Vagina (tissue), 2 donors: Measurements from ENCODE around the gene ISM1. TPM values are rescaled to one million over a fixed set of nuclear protein-coding genes. Genes with fewer than 3 reads are reported as not detected.
A peak's percentile ranks its signal among the peaks of the same experiment; 100 is the strongest.

Source experiments
- DNase-seq, 2 donors: peaks; one replicate each; pipeline ENCODE4 v3.0.0-alpha.2; 2017; ENCODE audit errors: extremely low spot score in 2 of 2
- H3K27ac ChIP-seq: fragments of 200-600 bp; sonication (generic); one replicate; pipeline ENCODE4 v1.5.1; 2019
- H3K27me3 ChIP-seq: fragments of 200-600 bp; sonication (generic); one replicate; pipeline ENCODE4 v1.5.1; 2019
- H3K36me3 ChIP-seq, 2 donors: fragments of 200-600 bp; sonication (generic); one replicate each; pipeline ENCODE4 v1.5.1; 2017 to 2019
- H3K4me1 ChIP-seq: fragments of 200-600 bp; sonication (generic); one replicate; pipeline ENCODE4 v1.5.1; 2019
- H3K4me3 ChIP-seq, 2 donors: fragments of 200-600 bp; sonication (generic); 1 replicate in 1 of 2; 2 replicates in 1 of 2; pipeline ENCODE4 v1.5.1; 2016 to 2019
- H3K9me3 ChIP-seq: fragments of 200-600 bp; sonication (generic); one replicate; pipeline ENCODE4 v1.5.1; 2019
- POLR2A ChIP-seq, 2 donors: fragments of 450-650 bp; IDR thresholded peaks; one replicate each; pipeline ENCODE4 v1.6.1; 2017; ENCODE audit warnings: antibody characterized with exemption in 2 of 2, mild to moderate bottlenecking in 2 of 2, moderate library complexity in 2 of 2
- POLR2AphosphoS5 ChIP-seq, 2 donors: sonication (generic); formaldehyde crosslinking; IDR thresholded peaks; one replicate each; pipeline ENCODE4 v1.9.0; 2017; ENCODE audit warnings: antibody characterized with exemption in 2 of 2, mild to moderate bottlenecking in 2 of 2, low read depth in 1 of 2; ENCODE audit not compliant: insufficient read depth in 1 of 2
- intact Hi-C: fragments of 100-400 bp; cut with DNase I; formaldehyde crosslinking; loops from one replicate; pipeline ENCODE4 v1.15.1; 2023
- total RNA-seq: library from RNA; depleted of rRNA; stranded (reverse); fragments of >200 nt; gene quantifications from one replicate; pipeline ENCODE4 v1.2.3, GENCODE V29; 2016
- TF ChIP-seq, protein P1 (sequence below), 3 experiments: fragments of 450-650 bp in 2 of 3; fragments of 200-600 bp in 1 of 3; sonication (generic) in 1 of 3; IDR thresholded peaks; one replicate each; pipeline ENCODE4 v1.5.1; 2017 to 2019; ENCODE audit warnings: antibody characterized with exemption in 3 of 3, mild to moderate bottlenecking in 2 of 3, moderate library complexity in 2 of 3

ISM1 gene
- total RNA-seq, 1 donor from 2014 or later, result 14.5 TPM

DNA sequence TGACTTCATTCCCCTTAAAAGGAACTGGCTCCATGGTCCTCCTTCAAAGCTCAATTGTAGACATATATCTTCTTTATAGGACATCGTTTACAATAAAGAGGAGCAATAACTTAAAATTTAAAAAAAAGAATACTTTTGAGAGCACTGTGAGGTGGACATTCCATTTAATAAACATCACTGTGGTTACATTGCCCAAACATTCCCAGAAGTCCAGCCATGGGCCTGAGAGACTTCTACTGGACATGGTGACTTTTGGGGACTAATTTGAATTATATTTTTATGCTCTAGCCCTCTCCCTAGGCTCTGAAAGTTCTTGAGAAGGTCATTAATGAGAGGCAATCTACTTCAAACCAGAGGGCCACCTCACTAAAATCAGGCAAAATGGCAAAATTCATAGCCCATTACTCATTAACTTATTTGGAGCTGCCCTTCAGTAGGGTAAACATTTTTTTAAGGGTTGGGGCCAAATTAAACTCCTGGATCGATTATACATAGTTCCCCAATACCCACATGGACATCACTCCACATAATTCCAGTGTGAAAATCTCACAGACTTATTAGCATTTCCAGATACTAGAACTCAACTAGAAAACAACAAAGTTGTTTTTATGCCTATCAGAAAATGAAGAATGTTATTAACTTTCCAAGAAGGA is 17.1 kb downstream of the ISM1 start:
- H3K27ac ChIP-seq, result no peak overlapping the region
- H3K9me3 ChIP-seq, result no peaks in the 10 kb centered on the region
- H3K4me3 ChIP-seq, result no peak overlapping the region
- intact Hi-C loops, result no loop called here
- no peaks in the 10 kb centered on the region for H3K36me3 ChIP-seq
- H3K4me1 ChIP-seq, result no peaks in the 10 kb centered on the region
- DNase-seq, result no peak
- TF ChIP-seq, protein P1, sequence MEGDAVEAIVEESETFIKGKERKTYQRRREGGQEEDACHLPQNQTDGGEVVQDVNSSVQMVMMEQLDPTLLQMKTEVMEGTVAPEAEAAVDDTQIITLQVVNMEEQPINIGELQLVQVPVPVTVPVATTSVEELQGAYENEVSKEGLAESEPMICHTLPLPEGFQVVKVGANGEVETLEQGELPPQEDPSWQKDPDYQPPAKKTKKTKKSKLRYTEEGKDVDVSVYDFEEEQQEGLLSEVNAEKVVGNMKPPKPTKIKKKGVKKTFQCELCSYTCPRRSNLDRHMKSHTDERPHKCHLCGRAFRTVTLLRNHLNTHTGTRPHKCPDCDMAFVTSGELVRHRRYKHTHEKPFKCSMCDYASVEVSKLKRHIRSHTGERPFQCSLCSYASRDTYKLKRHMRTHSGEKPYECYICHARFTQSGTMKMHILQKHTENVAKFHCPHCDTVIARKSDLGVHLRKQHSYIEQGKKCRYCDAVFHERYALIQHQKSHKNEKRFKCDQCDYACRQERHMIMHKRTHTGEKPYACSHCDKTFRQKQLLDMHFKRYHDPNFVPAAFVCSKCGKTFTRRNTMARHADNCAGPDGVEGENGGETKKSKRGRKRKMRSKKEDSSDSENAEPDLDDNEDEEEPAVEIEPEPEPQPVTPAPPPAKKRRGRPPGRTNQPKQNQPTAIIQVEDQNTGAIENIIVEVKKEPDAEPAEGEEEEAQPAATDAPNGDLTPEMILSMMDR (IDR thresholded peaks at IDR 0.05), result no peak
- no peak for TF ChIP-seq POLR2A (IDR thresholded peaks at IDR 0.05)
- no peak for TF ChIP-seq POLR2AphosphoS5 (IDR thresholded peaks at IDR 0.05; ENCODE audit: insufficient read depth in 1 of 2, low read depth in 1 of 2)
- no peaks in the 10 kb centered on the region for H3K27me3 ChIP-seq

DNA sequence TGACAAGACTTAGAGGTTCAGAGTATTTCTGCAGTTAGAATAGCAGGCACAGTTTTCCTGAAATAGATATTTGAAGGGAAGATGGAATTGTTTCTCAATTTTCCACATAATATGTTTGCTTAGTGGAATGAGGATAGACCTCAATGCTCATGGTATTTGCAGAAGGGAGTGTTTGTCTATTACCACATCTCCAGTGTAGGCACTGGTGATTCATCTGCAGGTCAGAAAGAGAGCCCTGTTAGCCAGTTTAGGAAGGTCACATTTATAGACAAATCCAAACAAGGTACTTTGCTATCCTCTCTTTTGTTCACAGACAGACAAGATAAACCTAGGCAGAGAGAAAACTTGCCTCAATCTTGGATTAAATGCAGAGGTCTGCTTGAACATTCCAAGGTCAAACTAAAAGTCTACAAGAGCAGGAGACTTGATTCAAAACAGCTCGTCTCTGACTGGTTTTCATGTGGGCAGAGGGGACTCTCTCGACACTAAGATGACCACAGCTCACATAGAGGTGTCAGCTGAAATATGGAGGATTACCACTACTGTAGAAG is 22.8 kb downstream of the ISM1 start:
- no peaks in the 10 kb centered on the region for H3K36me3 ChIP-seq
- H3K9me3 ChIP-seq, result no peaks in the 10 kb centered on the region
- TF ChIP-seq, protein P1 (IDR thresholded peaks at IDR 0.05), result no peak
- TF ChIP-seq POLR2A (IDR thresholded peaks at IDR 0.05), result no peak
- intact Hi-C loops, result no loop called here
- DNase-seq, result peak in 1 of 2 donors; percentile 16
- H3K27ac ChIP-seq, result no peak overlapping the region
- H3K4me3 ChIP-seq, result no peak overlapping the region
- H3K27me3 ChIP-seq, result no peaks in the 10 kb centered on the region
- no peaks in the 10 kb centered on the region for H3K4me1 ChIP-seq

DNA sequence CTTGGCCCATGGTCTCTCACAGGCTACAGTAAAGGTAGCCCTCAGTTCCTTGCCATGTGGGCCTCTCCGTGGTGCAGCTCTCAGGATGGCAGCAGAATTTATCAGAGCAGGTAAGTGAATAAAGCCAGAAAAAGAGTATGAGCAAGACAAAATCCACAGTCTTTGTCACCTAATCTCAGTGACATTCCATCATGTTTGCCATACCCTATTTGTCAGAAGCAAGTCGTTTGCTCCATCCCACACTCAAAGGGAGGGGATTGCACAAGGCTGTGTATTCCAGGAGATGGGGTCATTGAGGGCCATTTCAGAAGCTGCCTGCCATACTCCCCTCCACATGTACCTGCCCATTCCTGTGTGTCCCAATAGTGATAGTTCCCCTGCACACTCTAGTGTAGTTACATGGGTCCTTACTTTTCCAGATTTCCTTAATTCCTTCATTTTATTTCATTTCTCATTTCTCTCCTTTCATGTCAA is 24.2 kb downstream of the ISM1 start:
- TF ChIP-seq POLR2AphosphoS5 (IDR thresholded peaks at IDR 0.05; ENCODE audit: insufficient read depth in 1 of 2, low read depth in 1 of 2) (no peak), POLR2A (IDR thresholded peaks at IDR 0.05) (no peak)
- TF ChIP-seq, protein P1 (IDR thresholded peaks at IDR 0.05), result no peak
- Histone ChIP-seq H3K9me3 (no peaks in the 10 kb centered on the region), H3K4me3 (no peak overlapping the region), H3K27me3 (no peaks in the 10 kb centered on the region), H3K4me1 (peaks cover 5% of the 10 kb centered on the region), H3K36me3 (no peaks in the 10 kb centered on the region), H3K27ac (no peak overlapping the region)
- peak in 1 of 2 donors; percentile 9 for DNase-seq
- intact Hi-C loops, result no loop called here

DNA sequence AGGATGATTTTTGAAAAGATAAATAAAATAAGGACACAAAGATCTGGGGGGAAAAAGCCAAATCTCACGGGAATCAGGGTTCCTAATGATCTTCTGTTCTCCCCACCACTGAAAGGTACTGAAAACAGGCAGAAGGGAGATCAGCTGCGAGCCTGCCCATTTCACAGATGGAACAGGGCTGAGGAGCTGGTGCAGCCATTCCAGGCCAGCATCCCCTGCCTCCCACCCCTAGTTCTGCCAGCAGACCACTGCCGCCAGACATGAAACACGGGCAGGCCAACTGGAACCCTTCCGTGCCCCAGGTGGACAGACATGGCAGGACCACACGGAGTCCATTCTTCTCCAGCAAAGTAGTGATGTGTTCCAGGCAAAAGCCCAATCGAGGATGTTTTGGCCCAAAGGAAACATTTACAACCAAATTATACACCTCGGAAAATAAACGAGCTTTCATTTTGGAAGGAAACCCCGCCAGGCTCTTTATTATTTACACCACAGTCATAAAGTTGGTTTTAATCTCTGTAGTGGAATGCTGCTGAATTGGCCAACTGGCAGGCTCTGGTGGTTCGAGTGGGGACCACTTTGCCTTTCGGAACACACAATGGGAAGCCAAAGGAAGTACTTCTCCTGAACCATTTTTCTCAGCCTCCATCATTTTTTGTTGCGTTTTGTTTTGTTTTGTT is 28.2 kb downstream of the ISM1 start:
- peak in 1 of 2 donors; percentile 58 for DNase-seq
- no peak overlapping the region for H3K27ac ChIP-seq
- TF ChIP-seq POLR2A (IDR thresholded peaks at IDR 0.05) (no peak), POLR2AphosphoS5 (IDR thresholded peaks at IDR 0.05; ENCODE audit: insufficient read depth in 1 of 2, low read depth in 1 of 2) (no peak)
- H3K4me3 ChIP-seq, result no peak overlapping the region
- intact Hi-C loops, result no loop called here
- H3K36me3 ChIP-seq, result no peaks in the 10 kb centered on the region
- no peaks in the 10 kb centered on the region for H3K27me3 ChIP-seq
- H3K4me1 ChIP-seq, result peaks cover 8% of the 10 kb centered on the region
- no peaks in the 10 kb centered on the region for H3K9me3 ChIP-seq

DNA sequence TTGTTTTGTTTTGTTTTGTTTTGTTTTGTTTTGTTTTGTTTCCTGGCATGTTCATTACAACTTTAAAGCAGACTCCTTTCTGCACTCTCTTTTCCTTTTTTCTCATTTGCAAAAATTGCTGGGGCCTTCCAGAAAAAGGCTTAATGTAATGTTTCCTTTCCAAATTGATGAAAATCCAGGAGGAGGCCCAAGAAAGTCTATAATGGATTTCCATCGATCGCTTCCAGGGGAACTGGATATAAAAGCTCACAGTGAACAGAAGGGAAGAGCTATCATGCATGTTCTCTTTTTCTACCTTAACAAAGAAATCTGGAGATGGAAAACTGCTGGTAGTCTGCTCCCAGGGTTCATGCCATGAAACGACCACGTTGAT is 28.7 kb downstream of the ISM1 start:
- H3K27ac ChIP-seq, result no peak overlapping the region
- no peak for DNase-seq

More for the DNA sequence above, 28.7 kb downstream of the ISM1 start:
- Histone ChIP-seq H3K36me3 (no peaks in the 10 kb centered on the region), H3K4me1 (peaks cover 8% of the 10 kb centered on the region), H3K4me3 (no peak overlapping the region), H3K27me3 (no peaks in the 10 kb centered on the region), H3K9me3 (no peaks in the 10 kb centered on the region)
- intact Hi-C loops, result no loop called here
- TF ChIP-seq POLR2AphosphoS5 (IDR thresholded peaks at IDR 0.05; ENCODE audit: insufficient read depth in 1 of 2, low read depth in 1 of 2), result no peak
- TF ChIP-seq, protein P1 (IDR thresholded peaks at IDR 0.05), result no peak
- TF ChIP-seq POLR2A (IDR thresholded peaks at IDR 0.05), result no peak
